NCI-H1105 (cell line): ENCODE data around the gene FFAR2.

Source experiments
- DNase-seq: peaks from one replicate; lab custom pipeline; 2025; lab: John Stamatoyannopoulos, UW

The FFAR2 gene

DNA sequence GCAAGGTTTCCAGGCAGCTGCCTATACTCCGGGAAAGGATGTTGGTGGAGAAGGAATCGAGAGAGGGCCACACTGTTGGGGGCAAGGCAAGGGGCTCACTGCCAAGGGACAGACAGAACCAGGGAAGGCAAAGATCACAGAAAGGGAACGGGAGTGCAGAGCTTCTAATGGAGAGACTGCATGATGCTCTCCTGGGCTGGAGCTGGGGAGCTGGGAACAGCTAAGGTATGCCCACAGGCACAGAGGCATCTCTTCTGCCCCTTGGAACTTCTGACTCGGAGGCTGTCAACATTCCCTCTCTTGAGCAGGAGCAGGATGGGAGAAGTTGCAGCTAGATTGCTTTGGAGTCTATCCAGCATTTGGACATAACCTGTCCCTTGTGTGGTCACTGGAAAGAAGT lies 22.4 kb upstream of the FFAR2 start:
- no peak for DNase-seq

- no peak for DNase-seq
Measured at GRCh38 chr19:35427187-35427586, 20.9 kb upstream of the FFAR2 start.

- DNase-seq, result no peak
Measured at GRCh38 chr19:35429698-35430408, 18.2 kb upstream of the FFAR2 start.

- no peak for DNase-seq
Measured at GRCh38 chr19:35430409-35431144, 17.5 kb upstream of the FFAR2 start.

GRCh38 chr19:35431145-35431807 lies 16.8 kb upstream of the FFAR2 start:
- no peak for DNase-seq

GRCh38 chr19:35432911-35433310 lies 15.1 kb upstream of the FFAR2 start:
- DNase-seq, result no peak

DNA sequence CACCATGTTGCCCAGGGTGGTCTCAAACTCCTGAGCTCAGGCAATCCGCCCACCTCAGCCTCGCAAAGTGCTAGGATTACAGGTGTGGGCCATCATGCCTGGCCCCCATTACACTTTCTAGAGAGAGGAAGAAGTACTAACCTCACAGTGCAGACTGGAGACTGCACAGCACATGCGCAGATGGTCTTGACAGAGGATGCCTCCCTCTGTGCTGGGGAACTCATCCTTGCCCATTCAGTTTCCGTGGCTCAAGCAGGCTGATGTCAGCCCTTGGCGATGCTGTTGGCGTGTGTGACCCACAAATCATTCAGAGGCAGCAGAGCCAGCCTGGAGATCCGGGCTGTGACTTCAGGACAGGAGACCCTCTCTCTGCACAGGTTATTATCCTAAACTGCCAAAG lies 14.6 kb upstream of the FFAR2 start:
- DNase-seq, result no peak

DNA sequence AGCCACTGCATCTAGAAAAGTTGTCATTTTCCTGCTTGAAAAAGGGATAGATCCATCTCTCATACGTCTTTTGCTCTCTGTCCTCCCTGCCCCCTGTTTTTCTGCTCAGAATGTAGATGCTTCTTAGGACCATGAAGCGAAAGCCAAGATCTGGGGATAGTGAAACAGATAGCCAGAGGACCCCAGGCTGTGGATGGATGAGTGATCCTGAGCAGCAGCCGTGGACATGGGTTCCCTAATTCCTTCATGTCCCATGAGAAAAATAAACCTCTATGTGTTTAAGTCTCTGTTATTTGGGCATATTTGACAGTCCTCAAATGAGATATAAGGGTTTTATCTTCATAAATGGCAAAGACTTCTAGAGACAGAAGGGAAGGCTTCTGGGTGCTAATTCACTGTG lies 12.2 kb upstream of the FFAR2 start:
- no peak for DNase-seq

DNA sequence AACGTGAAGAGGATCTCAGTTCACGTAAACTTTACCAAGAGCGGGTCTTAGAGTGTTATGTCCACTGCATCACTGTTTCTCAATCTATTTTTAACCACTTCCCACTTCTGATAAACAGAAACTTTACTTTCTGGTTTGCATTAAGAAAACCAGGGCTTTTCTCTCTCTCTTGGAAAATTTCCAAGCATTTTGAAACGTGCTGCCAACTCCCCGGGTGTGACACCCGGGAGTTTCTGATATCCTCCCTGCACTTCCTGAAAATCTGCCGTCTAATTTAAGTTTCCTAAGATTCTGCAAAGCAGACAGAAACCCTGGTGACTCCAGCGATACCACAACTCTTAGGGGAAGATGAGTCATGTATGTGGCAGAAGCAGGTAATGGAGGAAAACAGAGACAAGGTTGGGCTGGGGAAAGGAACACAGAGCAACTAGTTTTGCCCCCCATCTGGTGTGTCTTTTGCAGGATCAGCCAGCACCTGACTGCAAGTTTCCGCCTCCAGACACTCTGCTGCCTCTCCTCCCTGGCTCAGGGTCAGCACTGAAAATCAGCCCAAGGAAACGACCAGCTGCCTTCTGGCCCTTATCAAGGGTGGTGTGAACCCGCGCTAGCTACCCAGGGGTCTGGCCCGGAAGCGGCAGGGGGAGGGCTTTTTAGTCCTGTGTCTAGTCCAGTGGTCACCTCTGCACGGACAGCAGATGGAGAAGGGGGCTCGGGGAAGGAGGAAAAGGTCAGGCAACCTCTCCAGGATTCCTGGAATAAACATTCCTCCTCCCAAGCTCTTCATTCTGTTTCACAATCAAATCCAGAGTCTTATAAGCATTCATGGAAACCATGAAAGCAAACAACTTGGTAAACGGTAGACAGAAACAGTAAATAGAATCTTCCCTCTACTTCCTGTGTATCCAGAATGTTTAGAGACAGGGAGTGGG lies 11.3 kb upstream of the FFAR2 start:
- DNase-seq, result no peak

DNA sequence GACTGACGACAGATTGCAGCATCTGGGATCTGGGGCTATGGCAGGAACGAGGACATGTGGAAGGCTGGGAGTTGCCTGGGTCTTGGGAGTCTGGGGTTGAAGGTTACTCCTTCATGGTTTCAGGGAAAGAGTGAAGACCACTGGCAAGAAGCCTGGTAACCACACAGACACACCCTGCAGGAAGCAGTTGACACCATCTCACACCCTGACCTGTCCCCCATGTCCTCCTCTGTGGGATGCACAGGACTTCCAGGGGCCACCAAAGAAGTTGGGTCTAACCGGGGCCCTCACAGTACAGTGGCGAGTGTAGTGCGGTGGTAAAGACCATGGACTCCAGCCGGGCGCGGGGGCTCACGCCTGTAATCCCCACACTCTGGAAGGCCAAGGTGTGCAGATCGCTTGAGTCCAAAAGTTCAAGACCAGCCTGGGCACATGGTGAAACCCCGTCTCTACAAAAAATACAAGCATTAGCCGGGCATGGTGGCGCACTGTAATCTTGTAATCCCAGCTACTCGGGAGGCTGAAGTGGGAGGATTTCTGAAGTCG lies 10.6 kb upstream of the FFAR2 start:
- no peak for DNase-seq

DNA sequence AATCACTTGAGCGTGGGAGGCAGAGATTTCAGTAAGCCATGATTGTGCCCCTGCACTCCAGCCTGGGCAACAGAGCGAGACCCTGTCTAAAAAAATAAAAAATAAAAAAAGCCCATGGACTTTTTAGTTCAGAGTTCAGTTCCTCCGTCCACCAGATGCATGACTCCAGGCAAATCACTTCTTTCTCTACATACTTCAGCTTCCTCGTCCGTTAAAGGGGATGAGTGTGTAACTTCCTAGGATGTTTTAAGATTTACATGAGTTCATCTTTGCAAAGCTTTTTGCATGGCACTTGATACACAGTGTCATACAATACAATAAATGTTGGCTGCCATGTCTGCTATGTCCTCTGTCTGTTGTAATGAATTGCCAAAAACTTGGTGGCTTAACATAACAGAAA lies 10.0 kb upstream of the FFAR2 start:
- no peak for DNase-seq

- no peak for DNase-seq
Measured at GRCh38 chr19:35438527-35438926, 9.5 kb upstream of the FFAR2 start.

- DNase-seq, result no peak
Measured at GRCh38 chr19:35439921-35440320, 8.1 kb upstream of the FFAR2 start.

- DNase-seq, result no peak
Measured at GRCh38 chr19:35442091-35442490, 6.0 kb upstream of the FFAR2 start.

GRCh38 chr19:35444735-35445134 lies 3.3 kb upstream of the FFAR2 start:
- no peak for DNase-seq

DNA sequence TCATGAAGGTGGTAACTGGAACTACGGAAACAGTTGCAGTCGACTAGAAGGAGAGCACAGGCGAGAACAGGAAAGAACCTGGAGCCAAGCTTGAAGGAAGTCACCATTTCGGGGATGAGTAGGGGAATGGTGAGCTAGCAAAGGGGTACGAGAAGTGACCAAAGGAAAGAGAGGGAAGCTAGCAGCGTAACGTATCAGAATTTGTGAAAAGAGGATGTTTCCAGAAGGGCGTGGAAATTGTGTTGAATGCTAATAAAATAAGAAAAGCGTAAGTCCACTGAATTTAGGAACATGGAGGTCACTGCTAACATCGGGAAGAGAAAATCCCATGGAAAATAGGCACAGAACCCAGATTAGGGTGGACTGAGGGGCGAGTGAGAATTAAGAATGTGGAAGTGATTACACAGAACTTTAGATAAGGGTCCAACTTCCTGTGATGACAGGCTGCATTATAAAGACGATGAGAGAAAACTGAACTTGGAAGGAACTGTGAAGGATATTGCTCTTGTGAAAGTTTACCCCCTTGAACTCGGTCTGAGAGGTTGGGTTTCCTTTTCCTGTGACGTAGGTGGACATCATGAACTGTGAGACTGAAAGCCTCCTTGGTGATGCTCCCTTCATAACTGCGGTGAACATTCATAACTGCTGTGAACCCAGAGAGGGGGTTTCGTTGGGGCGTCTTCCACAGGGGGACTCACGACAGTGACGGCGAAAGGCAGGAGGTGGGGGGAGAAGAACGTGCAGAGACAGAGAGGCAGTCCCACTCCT lies 2.0 kb upstream of the FFAR2 start:
- no peak for DNase-seq

DNA sequence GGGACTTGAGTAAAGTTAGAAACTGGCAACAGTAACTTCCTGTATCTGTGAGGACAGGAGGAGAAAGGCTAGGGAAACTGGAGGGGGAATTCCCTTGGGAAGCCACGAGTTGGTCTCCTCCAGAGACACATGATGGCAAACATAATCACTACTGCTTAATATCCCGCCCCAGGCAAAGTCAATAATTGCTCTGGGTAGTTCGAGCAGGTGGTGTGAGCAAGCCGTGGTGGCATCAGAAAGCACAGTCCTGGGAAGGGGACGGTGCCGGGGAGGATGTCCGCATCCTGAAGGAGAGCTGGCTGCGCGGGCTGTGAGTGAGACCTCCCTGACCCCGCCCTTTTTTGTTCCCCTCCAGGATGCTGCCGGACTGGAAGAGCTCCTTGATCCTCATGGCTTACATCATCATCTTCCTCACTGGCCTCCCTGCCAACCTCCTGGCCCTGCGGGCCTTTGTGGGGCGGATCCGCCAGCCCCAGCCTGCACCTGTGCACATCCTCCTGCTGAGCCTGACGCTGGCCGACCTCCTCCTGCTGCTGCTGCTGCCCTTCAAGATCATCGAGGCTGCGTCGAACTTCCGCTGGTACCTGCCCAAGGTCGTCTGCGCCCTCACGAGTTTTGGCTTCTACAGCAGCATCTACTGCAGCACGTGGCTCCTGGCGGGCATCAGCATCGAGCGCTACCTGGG lies 1.4 kb downstream of the FFAR2 start:
- peak; percentile 64 for DNase-seq

DNA sequence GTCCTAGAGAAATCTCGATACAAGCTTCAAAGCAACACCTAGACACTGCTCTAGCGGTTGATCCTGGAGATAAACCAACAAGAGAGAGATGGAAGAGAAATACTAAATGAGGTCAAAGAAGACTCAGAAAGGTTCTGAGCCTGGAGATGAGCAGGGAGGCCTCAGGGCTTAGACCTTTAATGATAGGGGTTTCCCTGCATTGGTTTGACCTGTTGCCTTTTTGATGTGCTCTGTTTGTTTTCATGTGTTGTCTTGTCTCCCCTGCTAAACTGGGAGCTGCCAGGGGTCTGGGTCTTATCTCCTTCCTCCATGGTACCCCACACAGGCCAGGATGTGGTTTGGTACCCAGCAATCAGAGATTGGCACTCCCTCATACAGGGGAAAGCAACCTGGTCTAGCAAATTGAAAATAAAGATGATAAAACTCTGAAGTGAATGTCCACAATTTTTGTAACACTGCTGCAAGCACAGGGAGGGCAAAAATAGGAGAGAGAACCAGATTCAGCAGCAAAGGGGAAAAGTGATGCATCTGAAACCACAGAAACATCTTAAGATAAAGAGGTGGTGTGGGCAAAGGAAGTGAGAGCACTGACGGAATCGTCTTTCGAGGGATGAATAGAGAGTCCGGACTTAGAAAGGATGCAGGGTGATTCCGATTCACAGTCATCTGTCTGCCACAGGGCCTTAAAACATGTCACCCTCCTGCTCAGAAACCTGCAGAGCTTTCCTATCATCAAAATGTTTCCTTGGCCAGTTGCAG lies 3.5 kb downstream of the FFAR2 start:
- DNase-seq, result no peak

DNA sequence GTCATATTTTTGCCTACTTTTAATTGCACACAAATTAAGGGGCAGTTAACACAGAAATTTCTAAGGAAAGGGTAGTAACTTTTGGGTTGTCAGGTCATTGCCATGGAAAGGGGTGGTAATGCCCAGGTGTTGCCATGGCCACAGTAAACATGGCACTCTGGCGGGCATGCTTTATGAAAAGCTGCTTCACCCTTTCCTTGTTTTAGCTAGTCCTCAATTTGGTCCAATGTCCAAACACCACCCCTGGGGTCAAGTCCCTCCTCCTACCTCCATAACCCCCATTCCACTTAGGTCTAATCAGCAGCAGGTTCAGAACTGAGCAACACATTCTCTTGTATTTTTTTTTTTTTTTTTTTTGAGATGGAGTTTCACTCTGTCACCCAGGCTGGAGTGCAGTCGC lies 6.6 kb downstream of the FFAR2 start:
- no peak for DNase-seq
